IMR-90 (cell line): ENCODE measurements around the gene SSU72. TPM values are rescaled to one million over a fixed set of nuclear protein-coding genes. Genes with fewer than 3 reads are reported as not detected.

Experiments
- ATAC-seq: fragments of 200-7000 bp; cut with Tn5 transposase; 2 replicates; pipeline ENCODE4 v1.9.1; 2020; ENCODE audit warnings: low read depth, mild to moderate bottlenecking, moderate library complexity
- BruUV-seq: library from RNA; stranded (reverse); fragments of 400-500 nt; replicated peaks from 2 replicates; lab custom pipeline; 2021; lab: Mats Ljungman, UMichigan
- CTCF ChIA-PET: fragments of 300-600 bp; formaldehyde crosslinking; extraction: SDS; loops from one replicate; lab custom pipeline; 2021; ENCODE audit warnings: antibody characterized with exemption; lab: Yijun Ruan, JAX
- POLR2A ChIA-PET: fragments of 300-600 bp; sonication (Branson Sonifier 250); formaldehyde crosslinking; loops from one replicate; lab custom pipeline; 2022; ENCODE audit warnings: antibody characterized with exemption; ENCODE audit not compliant: unreplicated experiment; lab: Charles Lee
- DNase-seq: peaks from one replicate; pipeline ENCODE4 v3.0.0; 2013
- H2AFZ ChIP-seq: replicated peaks from 2 replicates; pipeline ENCODE3; 2013; ENCODE audit warnings: low read length, mild to moderate bottlenecking; ENCODE audit not compliant: poor library complexity
- H2AK5ac ChIP-seq: 2 replicates; pipeline ENCODE4 v1.6.1; 2013; ENCODE audit warnings: low read depth, low read length, inconsistent platforms
- H2AK9ac ChIP-seq: replicated peaks from 2 replicates; pipeline ENCODE3; 2013; ENCODE audit warnings: mild to moderate bottlenecking, low read depth, low read length, moderate library complexity; ENCODE audit not compliant: poor library complexity
- H2BK120ac ChIP-seq: 2 replicates; pipeline ENCODE4 v1.6.1; 2013; ENCODE audit warnings: low read depth, low read length, inconsistent platforms
- H2BK15ac ChIP-seq: 3 replicates; pipeline ENCODE4 v1.6.1; 2013; ENCODE audit warnings: low read depth, low read length, inconsistent platforms
- H2BK20ac ChIP-seq: 2 replicates; pipeline ENCODE4 v1.6.1; 2013; ENCODE audit warnings: low read depth, mild to moderate bottlenecking, inconsistent platforms, low read length, moderate library complexity
- H2BK5ac ChIP-seq: 2 replicates; pipeline ENCODE4 v1.6.1; 2013; ENCODE audit warnings: mild to moderate bottlenecking, low read depth, low read length, inconsistent platforms; ENCODE audit not compliant: poor library complexity, severe bottlenecking
- H3K14ac ChIP-seq: replicated peaks from 2 replicates; pipeline ENCODE4 v1.6.1; 2013; ENCODE audit warnings: low read depth, low read length, inconsistent platforms
- H3K18ac ChIP-seq: 2 replicates; pipeline ENCODE4 v1.6.1; 2013; ENCODE audit warnings: low read depth, low read length, control low read depth
- H3K23ac ChIP-seq: 2 replicates; pipeline ENCODE4 v1.6.1; 2013; ENCODE audit warnings: low read depth, low read length, inconsistent platforms
- H3K27ac ChIP-seq: 2 replicates; pipeline ENCODE4 v1.5.1; 2013; ENCODE audit warnings: mild to moderate bottlenecking, control low read depth, low read length; ENCODE audit not compliant: insufficient read depth
- H3K27me3 ChIP-seq: 2 replicates; pipeline ENCODE4 v1.6.1; 2013; ENCODE audit warnings: low read length; ENCODE audit not compliant: control insufficient read depth, insufficient read depth
- H3K36me3 ChIP-seq: 2 replicates; pipeline ENCODE4 v1.6.1; 2013; ENCODE audit warnings: low read length, mixed read lengths; ENCODE audit not compliant: control insufficient read depth, insufficient read depth
- H3K4ac ChIP-seq: 2 replicates; pipeline ENCODE4 v1.6.1; 2013; ENCODE audit warnings: low read depth, low read length, inconsistent platforms
- H3K4me1 ChIP-seq: 2 replicates; pipeline ENCODE4 v1.6.1; 2013; ENCODE audit warnings: low read length, mixed read lengths; ENCODE audit not compliant: control insufficient read depth, insufficient read depth
- H3K4me2 ChIP-seq: 2 replicates; pipeline ENCODE4 v1.6.1; 2013; ENCODE audit warnings: low read depth, mild to moderate bottlenecking, control low read depth, low read length, moderate library complexity
- H3K4me3 ChIP-seq: 2 replicates; pipeline ENCODE4 v1.5.1; 2013; ENCODE audit warnings: low read depth, mild to moderate bottlenecking, control low read depth, low read length, moderate library complexity; ENCODE audit not compliant: insufficient read depth
- H3K56ac ChIP-seq: 2 replicates; pipeline ENCODE4 v1.6.1; 2013; ENCODE audit warnings: low read length, inconsistent platforms; ENCODE audit not compliant: insufficient read depth; ENCODE audit errors: extremely low read depth
- H3K79me1 ChIP-seq, 2 experiments: 2 replicates each; pipeline ENCODE4 v1.6.1; 2013; ENCODE audit warnings: low read length in 2 of 2, inconsistent platforms in 1 of 2, low read depth in 1 of 2
- H3K9ac ChIP-seq: 2 replicates; pipeline ENCODE4 v1.6.1; 2013; ENCODE audit warnings: low read depth, low read length, control low read depth
- H3K9me1 ChIP-seq: 2 replicates; pipeline ENCODE4 v1.6.1; 2013; ENCODE audit warnings: low read length, inconsistent platforms; ENCODE audit not compliant: insufficient read depth
- H3K9me3 ChIP-seq: 2 replicates; pipeline ENCODE4 v1.6.1; 2013; ENCODE audit warnings: low read length; ENCODE audit not compliant: control insufficient read depth, insufficient read depth
- H4K20me1 ChIP-seq: 2 replicates; pipeline ENCODE4 v1.6.1; 2013; ENCODE audit warnings: low read length, inconsistent platforms; ENCODE audit not compliant: insufficient read depth
- H4K5ac ChIP-seq: 2 replicates; pipeline ENCODE4 v1.6.1; 2013; ENCODE audit warnings: mild to moderate bottlenecking, low read depth, low read length, control low read depth
- H4K8ac ChIP-seq, 2 experiments: 2 replicates each; pipeline ENCODE4 v1.6.1; 2013; ENCODE audit warnings: low read depth in 2 of 2, low read length in 2 of 2, control low read depth in 1 of 2, inconsistent platforms in 1 of 2
- H4K91ac ChIP-seq: 2 replicates; pipeline ENCODE4 v1.6.1; 2013; ENCODE audit warnings: low read depth, low read length, inconsistent platforms; ENCODE audit not compliant: insufficient read depth
- BHLHE40 ChIP-seq: fragments of 150-350 bp; IDR thresholded peaks from 2 replicates; pipeline ENCODE4 v1.6.1; 2016; ENCODE audit warnings: mild to moderate bottlenecking, low read depth, low read length
- CEBPB ChIP-seq: IDR thresholded peaks from 2 replicates; pipeline ENCODE4 v1.6.1; 2012; ENCODE audit warnings: low read depth, low read length, improper control_type of control experiment
- CHD1 ChIP-seq: IDR thresholded peaks from 2 replicates; pipeline ENCODE4 v1.6.1; 2012; ENCODE audit warnings: low read depth, low read length, improper control_type of control experiment
- FOS ChIP-seq: fragments of 150-350 bp; IDR thresholded peaks from 2 replicates; pipeline ENCODE4 v1.6.1; 2016; ENCODE audit warnings: low read depth, low read length
- MAFK ChIP-seq: IDR thresholded peaks from 2 replicates; pipeline ENCODE4 v1.6.1; 2012; ENCODE audit warnings: low read depth, low read length, improper control_type of control experiment
- MAZ ChIP-seq: IDR thresholded peaks from 2 replicates; pipeline ENCODE4 v1.6.1; 2012; ENCODE audit warnings: low read depth, mild to moderate bottlenecking, low read length, improper control_type of control experiment, moderate library complexity, borderline replicate concordance
- MXI1 ChIP-seq: IDR thresholded peaks from 2 replicates; pipeline ENCODE4 v1.6.1; 2012; ENCODE audit warnings: low read depth, mild to moderate bottlenecking, low read length, moderate library complexity, borderline replicate concordance
- POLR2A ChIP-seq: IDR thresholded peaks from 2 replicates; pipeline ENCODE4 v1.6.1; 2012; ENCODE audit warnings: mild to moderate bottlenecking, low read depth, low read length
- RAD21 ChIP-seq: IDR thresholded peaks from 2 replicates; pipeline ENCODE4 v1.6.1; 2012; ENCODE audit warnings: low read length, improper control_type of control experiment
- RCOR1 ChIP-seq: IDR thresholded peaks from 2 replicates; pipeline ENCODE4 v1.6.1; 2012; ENCODE audit warnings: mild to moderate bottlenecking, low read length, improper control_type of control experiment; ENCODE audit not compliant: insufficient replicate concordance
- RFX5 ChIP-seq: IDR thresholded peaks from 2 replicates; pipeline ENCODE4 v1.8.0; 2012; ENCODE audit warnings: low read depth, mild to moderate bottlenecking, low read length, moderate library complexity
- SMC3 ChIP-seq: fragments of 150-350 bp; IDR thresholded peaks from 2 replicates; pipeline ENCODE4 v1.6.1; 2016; ENCODE audit warnings: low read depth, mild to moderate bottlenecking, antibody characterized with exemption, low read length, moderate library complexity
- WGBS, 2 experiments: methylation state at CpG; one replicate each; pipeline versions ENCODE4 v1.1.5 to v1.1.7; 2013; ENCODE audit warnings: missing lambda C conversion rate in 2 of 2; ENCODE audit not compliant: insufficient read length in 1 of 2; ENCODE audit errors: extremely low coverage in 2 of 2; 5-methylcytosine and 5-hydroxymethylcytosine counted together
- dilution Hi-C: fragments of 300-500 bp; cut with HindIII; formaldehyde crosslinking; loops from one replicate; pipeline ENCODE4 v1.14.3; 2018; ENCODE audit warnings: low sequenced_read_pairs; ENCODE audit not compliant: unreplicated experiment
- in situ Hi-C: fragments of 300-500 bp; cut with MboI; formaldehyde crosslinking; loops from 3 replicates; pipeline ENCODE4 v1.14.3; 2019; ENCODE audit warnings: low sequenced_read_pairs, inconsistent platforms, mixed read lengths
- intact Hi-C: fragments of 100-400 bp; cut with micrococcal nuclease; formaldehyde crosslinking; loops from 2 replicates; pipeline ENCODE4 v1.10.0; 2022
- polyA plus RNA-seq, 3 experiments: library from polyadenylated mRNA; depleted of rRNA; stranded (reverse); fragments of >200 nt; gene quantifications; 2 replicates each; pipeline ENCODE4 v1.2.3, GENCODE V29; 2012; ENCODE audit warnings: low replicate concordance in 1 of 3
- total RNA-seq: library from RNA; depleted of rRNA; stranded (reverse); fragments of >200 nt; gene quantifications from 2 replicates; pipeline ENCODE4 v1.2.3, GENCODE V29; 2012
- TF ChIP-seq, protein P1 (sequence below): conservative IDR thresholded peaks from 2 replicates; pipeline ENCODE4 v1.5.1; 2012; ENCODE audit warnings: mild to moderate bottlenecking, low read depth, low read length, improper control_type of control experiment
- TF ChIP-seq, protein P2 (sequence below): fragments of 150-350 bp; IDR thresholded peaks from 2 replicates; pipeline ENCODE4 v1.6.1; 2017; ENCODE audit warnings: mild to moderate bottlenecking, antibody characterized with exemption, low read length, low read depth
- TF ChIP-seq, protein P3 (sequence below): fragments of 150-350 bp; IDR thresholded peaks from 2 replicates; pipeline ENCODE4 v1.6.1; 2016; ENCODE audit warnings: low read depth, mild to moderate bottlenecking, low read length, moderate library complexity, borderline replicate concordance

SSU72 gene
- total and polyA plus RNA-seq, 2 of the 4 experiments (the other 2 are of a cell fraction): 33.7 to 88.4 TPM

- no peak overlapping the region for H4K91ac ChIP-seq
- DNase-seq (no peak), ATAC-seq (no peak)
- no peak overlapping the region for H4K5ac ChIP-seq
- H2BK120ac ChIP-seq: no peak overlapping the region
- H3K14ac ChIP-seq: no peak overlapping the region
- H3K9me3 ChIP-seq: no peaks in the 10 kb centered on the region
- peaks cover 17% of the 10 kb centered on the region for H3K9me1 ChIP-seq
- BruUV-seq: no TSS peak
- H3K4me2 ChIP-seq: no peak overlapping the region
- dilution Hi-C loops: no loop called here
- in situ Hi-C loops: no loop called here
- no peaks in the 10 kb centered on the region for H3K27me3 ChIP-seq
- intact Hi-C loops: no loop called here
- no peak overlapping the region for H2BK20ac ChIP-seq
- no peak overlapping the region for H2BK15ac ChIP-seq
- no peak overlapping the region for H3K4me3 ChIP-seq
- H3K23ac ChIP-seq: no peak overlapping the region
- no peak overlapping the region for H2BK5ac ChIP-seq
- H2AK5ac ChIP-seq: no peak overlapping the region
- H3K36me3 ChIP-seq: peaks cover 34% of the 10 kb centered on the region
- CTCF ChIA-PET: no interaction called here
- H4K20me1 ChIP-seq: peaks cover 38% of the 10 kb centered on the region
- POLR2A ChIA-PET: no interaction called here
- H3K79me1 ChIP-seq: peaks cover 10 to 57% of the 10 kb centered on the region in 2 experiments
- no peak overlapping the region for H3K4ac ChIP-seq
- no peak overlapping the region for H3K56ac ChIP-seq
- peak overlapping the region; percentile 23 for H2AK9ac ChIP-seq
- peaks cover 20% of the 10 kb centered on the region for H3K4me1 ChIP-seq
- H4K8ac ChIP-seq: no peak overlapping the region
- 91% methylated on average over 8 of the region's 37 CpGs; no CpG with 5 or more reads in 1 of the 2 experiments for WGBS, 2 experiments
- peak overlapping the region; percentile 24 for H2AFZ ChIP-seq
- H3K9ac ChIP-seq: no peak overlapping the region
- H3K18ac ChIP-seq: no peak overlapping the region
- H3K27ac ChIP-seq: no peak overlapping the region
- TF ChIP-seq MAFK (no peak), RCOR1 (no peak), MAZ (no peak), RAD21 (no peak), CHD1 (no peak), POLR2A (no peak), MXI1 (no peak), SMC3 (no peak), FOS (no peak), RFX5 (no peak), BHLHE40 (no peak), CEBPB (no peak)
- TF ChIP-seq, protein P1, sequence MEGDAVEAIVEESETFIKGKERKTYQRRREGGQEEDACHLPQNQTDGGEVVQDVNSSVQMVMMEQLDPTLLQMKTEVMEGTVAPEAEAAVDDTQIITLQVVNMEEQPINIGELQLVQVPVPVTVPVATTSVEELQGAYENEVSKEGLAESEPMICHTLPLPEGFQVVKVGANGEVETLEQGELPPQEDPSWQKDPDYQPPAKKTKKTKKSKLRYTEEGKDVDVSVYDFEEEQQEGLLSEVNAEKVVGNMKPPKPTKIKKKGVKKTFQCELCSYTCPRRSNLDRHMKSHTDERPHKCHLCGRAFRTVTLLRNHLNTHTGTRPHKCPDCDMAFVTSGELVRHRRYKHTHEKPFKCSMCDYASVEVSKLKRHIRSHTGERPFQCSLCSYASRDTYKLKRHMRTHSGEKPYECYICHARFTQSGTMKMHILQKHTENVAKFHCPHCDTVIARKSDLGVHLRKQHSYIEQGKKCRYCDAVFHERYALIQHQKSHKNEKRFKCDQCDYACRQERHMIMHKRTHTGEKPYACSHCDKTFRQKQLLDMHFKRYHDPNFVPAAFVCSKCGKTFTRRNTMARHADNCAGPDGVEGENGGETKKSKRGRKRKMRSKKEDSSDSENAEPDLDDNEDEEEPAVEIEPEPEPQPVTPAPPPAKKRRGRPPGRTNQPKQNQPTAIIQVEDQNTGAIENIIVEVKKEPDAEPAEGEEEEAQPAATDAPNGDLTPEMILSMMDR: no peak
- TF ChIP-seq, protein P2, sequence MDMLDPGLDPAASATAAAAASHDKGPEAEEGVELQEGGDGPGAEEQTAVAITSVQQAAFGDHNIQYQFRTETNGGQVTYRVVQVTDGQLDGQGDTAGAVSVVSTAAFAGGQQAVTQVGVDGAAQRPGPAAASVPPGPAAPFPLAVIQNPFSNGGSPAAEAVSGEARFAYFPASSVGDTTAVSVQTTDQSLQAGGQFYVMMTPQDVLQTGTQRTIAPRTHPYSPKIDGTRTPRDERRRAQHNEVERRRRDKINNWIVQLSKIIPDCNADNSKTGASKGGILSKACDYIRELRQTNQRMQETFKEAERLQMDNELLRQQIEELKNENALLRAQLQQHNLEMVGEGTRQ: no peak
- TF ChIP-seq, protein P3, sequence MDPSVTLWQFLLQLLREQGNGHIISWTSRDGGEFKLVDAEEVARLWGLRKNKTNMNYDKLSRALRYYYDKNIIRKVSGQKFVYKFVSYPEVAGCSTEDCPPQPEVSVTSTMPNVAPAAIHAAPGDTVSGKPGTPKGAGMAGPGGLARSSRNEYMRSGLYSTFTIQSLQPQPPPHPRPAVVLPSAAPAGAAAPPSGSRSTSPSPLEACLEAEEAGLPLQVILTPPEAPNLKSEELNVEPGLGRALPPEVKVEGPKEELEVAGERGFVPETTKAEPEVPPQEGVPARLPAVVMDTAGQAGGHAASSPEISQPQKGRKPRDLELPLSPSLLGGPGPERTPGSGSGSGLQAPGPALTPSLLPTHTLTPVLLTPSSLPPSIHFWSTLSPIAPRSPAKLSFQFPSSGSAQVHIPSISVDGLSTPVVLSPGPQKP: no peak
Observed at GRCh38 chr1:1541956-1542765, 32.5 kb downstream of the SSU72 start.
